Brain microvascular endothelial cell (primary cell): ENCODE data around the gene MYH10.

Experiments
- DNase-seq: peaks from one replicate; pipeline ENCODE4 v3.0.0-alpha.2; 2020
- H3K27ac ChIP-seq: fragments of 250-450 bp; sonication (Bioruptor Pico); 2 replicates; pipeline ENCODE4 v1.5.1; 2020; ENCODE audit warnings: mild to moderate bottlenecking, moderate library complexity
- H3K27me3 ChIP-seq: fragments of 250-450 bp; sonication (Bioruptor Pico); replicated peaks from 2 replicates; pipeline ENCODE4 v1.5.1; 2020; ENCODE audit warnings: mild to moderate bottlenecking
- H3K36me3 ChIP-seq: fragments of 250-450 bp; sonication (Bioruptor Pico); replicated peaks from 2 replicates; pipeline ENCODE4 v1.5.1; 2020; ENCODE audit warnings: mild to moderate bottlenecking
- H3K4me3 ChIP-seq: 2 replicates; pipeline ENCODE4 v1.5.1; 2011; ENCODE audit warnings: low read depth, mild to moderate bottlenecking, control low read depth, low read length, moderate library complexity
- in situ Hi-C: cut with HindIII; loops from 2 replicates; pipeline ENCODE4 v1.10.0; 2017; ENCODE audit warnings: low sequenced_read_pairs, low pct_ligation_motif_present
- TF ChIP-seq, protein P1 (sequence below): IDR thresholded peaks from 2 replicates; pipeline ENCODE4 v1.5.1; 2011; ENCODE audit warnings: low read depth, mild to moderate bottlenecking, moderate library complexity, low read length, control low read depth, inconsistent platforms; ENCODE audit errors: missing control alignments

MYH10 gene

DNA sequence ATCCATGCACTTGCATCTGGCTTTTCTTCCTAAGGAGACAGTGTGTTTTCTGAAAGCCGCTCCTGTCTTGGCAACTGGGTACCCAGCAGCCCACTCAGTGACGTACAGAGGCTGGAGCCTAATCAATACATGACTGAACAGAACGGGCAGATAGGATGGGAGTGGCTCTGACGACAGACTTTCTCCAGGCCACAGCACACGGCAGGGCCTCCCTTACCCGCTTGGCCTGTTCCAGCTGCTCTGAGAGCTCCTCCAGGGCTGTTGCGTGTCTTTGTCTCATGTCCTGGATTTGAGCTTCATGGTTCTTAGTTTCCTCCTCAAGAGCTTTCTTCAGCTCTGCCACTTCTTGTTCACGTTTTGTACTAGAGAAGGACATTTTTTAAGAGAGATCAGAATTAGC, 129.9 kb downstream of the MYH10 start:
- no peak for DNase-seq
- no peaks in the 10 kb centered on the region for H3K27me3 ChIP-seq
- peaks cover 55% of the 10 kb centered on the region for H3K36me3 ChIP-seq
- TF ChIP-seq, protein P1, sequence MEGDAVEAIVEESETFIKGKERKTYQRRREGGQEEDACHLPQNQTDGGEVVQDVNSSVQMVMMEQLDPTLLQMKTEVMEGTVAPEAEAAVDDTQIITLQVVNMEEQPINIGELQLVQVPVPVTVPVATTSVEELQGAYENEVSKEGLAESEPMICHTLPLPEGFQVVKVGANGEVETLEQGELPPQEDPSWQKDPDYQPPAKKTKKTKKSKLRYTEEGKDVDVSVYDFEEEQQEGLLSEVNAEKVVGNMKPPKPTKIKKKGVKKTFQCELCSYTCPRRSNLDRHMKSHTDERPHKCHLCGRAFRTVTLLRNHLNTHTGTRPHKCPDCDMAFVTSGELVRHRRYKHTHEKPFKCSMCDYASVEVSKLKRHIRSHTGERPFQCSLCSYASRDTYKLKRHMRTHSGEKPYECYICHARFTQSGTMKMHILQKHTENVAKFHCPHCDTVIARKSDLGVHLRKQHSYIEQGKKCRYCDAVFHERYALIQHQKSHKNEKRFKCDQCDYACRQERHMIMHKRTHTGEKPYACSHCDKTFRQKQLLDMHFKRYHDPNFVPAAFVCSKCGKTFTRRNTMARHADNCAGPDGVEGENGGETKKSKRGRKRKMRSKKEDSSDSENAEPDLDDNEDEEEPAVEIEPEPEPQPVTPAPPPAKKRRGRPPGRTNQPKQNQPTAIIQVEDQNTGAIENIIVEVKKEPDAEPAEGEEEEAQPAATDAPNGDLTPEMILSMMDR: no peak
- H3K27ac ChIP-seq: no peak overlapping the region
- in situ Hi-C loops: no loop called here
- no peak overlapping the region for H3K4me3 ChIP-seq

DNA sequence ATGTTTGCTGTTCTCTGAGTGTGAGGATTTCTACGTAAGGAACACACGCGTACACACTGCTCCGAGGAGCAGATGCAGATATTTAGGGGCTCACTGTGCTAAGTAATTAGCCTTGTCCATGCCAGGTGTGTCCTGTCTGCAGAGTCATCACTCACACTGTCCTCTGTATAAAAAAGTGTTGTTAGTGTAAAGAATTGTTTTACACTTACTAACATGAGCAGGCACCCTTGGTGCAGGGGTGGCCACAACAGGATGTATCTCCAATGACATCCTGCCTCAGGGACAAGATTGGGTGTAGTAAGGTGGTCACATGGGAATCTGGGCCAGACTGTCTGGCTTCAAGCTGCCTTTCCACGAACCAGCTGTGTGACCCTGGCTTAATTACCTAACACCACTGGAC, 130.9 kb downstream of the MYH10 start:
- H3K4me3 ChIP-seq: no peak overlapping the region
- H3K36me3 ChIP-seq: peaks cover 58% of the 10 kb centered on the region
- no peak for DNase-seq
- no peaks in the 10 kb centered on the region for H3K27me3 ChIP-seq
- no peak overlapping the region for H3K27ac ChIP-seq
- in situ Hi-C loops: no loop called here
- TF ChIP-seq, protein P1: no peak

DNA sequence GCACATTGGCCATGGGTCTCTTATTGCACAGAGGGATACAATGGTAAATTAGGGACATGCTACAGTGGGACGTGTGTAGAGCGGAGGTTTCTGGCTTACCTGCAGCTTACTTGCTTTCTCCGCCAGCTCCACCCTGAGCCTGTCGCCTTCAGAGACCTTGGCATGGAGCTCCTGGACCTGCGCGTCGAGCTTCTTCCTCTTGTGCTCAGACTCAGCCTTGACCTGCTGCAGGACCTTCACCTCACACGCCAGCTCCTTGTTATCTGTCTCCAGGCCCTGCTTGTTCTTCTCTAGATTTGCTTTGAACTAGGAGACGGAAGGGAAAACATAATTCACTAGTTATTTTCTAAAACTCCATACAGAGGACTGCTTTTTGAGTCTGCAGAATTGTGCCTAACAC, 131.4 kb downstream of the MYH10 start:
- no peak for DNase-seq
- peaks cover 57% of the 10 kb centered on the region for H3K36me3 ChIP-seq
- TF ChIP-seq, protein P1: no peak
- no peak overlapping the region for H3K4me3 ChIP-seq
- H3K27me3 ChIP-seq: no peaks in the 10 kb centered on the region
- in situ Hi-C loops: no loop called here
- no peak overlapping the region for H3K27ac ChIP-seq

DNA sequence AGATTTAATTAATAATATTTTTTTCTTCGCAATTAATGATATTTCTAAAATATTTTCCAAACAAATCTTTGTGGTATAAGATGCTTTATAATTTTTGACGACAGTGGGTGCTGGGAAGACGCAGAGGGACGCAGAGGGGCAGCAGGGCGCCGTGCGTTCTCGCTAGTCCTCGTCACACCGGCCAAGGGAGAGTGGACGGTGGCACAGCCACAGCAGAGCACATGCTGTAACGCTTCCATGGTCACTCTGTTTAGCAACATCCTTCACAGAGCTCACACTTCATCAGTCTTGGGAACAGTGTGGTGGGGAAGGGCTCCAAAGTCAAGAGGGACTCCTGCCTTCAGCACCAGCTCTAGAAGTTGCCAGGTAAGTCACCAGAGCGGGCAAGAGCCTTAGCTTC, 134.4 kb downstream of the MYH10 start:
- TF ChIP-seq, protein P1: no peak
- Histone ChIP-seq H3K4me3 (no peak overlapping the region), H3K27me3 (no peaks in the 10 kb centered on the region), H3K27ac (no peak overlapping the region), H3K36me3 (peaks cover 74% of the 10 kb centered on the region)
- no peak for DNase-seq
- in situ Hi-C loops: no loop called here

DNA sequence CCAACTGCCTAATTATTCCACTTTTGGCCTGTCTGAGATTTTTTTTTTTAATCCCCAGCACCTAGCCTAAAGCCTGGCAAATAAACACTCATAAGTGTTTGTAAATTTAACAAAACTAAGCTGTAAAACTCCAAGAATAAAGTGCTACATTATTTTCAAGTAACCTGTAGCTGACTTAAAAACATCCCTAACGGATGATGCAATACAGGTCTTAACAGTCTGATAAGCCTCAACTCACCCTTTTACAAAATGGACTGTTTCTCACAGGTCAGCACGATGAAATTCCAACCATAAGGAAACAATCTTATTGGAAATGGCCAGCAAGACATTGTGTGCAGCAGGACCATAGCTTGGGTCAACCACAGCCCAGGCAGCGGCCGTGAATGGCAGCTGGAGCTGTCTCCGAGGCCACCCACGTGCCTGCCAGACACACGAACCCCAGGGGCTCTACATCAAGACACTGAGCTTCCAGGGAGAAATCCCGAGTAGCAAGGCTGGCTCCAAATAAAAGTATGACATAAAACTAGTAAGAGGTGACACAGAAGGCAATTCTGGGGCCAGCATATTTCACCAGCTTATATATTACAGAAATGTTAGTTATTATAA, 135.9 kb downstream of the MYH10 start:
- TF ChIP-seq, protein P1: no peak
- no peak overlapping the region for H3K27ac ChIP-seq
- H3K4me3 ChIP-seq: no peak overlapping the region
- H3K36me3 ChIP-seq: peaks cover 72% of the 10 kb centered on the region
- no peak for DNase-seq
- in situ Hi-C loops: no loop called here
- H3K27me3 ChIP-seq: no peaks in the 10 kb centered on the region

DNA sequence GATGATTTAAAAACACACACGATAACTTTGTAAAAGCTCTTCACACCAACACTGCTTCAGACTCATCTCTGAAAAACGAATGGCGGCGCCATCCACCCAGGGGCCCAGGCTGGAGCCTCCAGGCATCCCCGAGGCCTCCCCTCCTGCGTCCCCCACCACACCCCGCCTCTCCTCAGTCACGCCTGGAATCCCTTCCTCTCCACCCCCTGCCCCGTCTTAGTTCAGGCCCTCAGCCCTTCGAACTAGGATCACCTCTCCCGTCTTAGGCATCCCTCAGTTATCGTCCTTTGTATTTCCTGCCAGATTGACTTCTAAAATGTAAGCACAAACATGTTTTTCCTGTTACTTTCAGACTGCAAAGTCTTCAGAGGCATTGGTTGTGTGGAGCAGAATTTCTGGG, 136.5 kb downstream of the MYH10 start:
- in situ Hi-C loops: no loop called here
- peaks cover 69% of the 10 kb centered on the region for H3K36me3 ChIP-seq
- no peak for DNase-seq
- H3K4me3 ChIP-seq: no peak overlapping the region
- no peak overlapping the region for H3K27ac ChIP-seq
- H3K27me3 ChIP-seq: no peaks in the 10 kb centered on the region
- TF ChIP-seq, protein P1: no peak
